Breast epithelium (tissue), 3 donors: ENCODE data around the gene SIRPA.

Experiments
- POLR2A ChIP-seq: fragments of 450-650 bp; IDR thresholded peaks from one replicate; pipeline ENCODE4 v1.6.1; 2016; ENCODE audit warnings: antibody characterized with exemption, mild to moderate bottlenecking, moderate library complexity
- POLR2AphosphoS5 ChIP-seq, 3 donors: sonication (generic); formaldehyde crosslinking; IDR thresholded peaks; one replicate each; pipeline ENCODE4 v1.6.1; 2017; ENCODE audit warnings: antibody characterized with exemption in 3 of 3
- TF ChIP-seq, protein P1 (sequence below), 3 donors: fragments of 450-650 bp; IDR thresholded peaks; one replicate each; pipeline ENCODE4 v1.5.1; 2016 to 2017; ENCODE audit warnings: antibody characterized with exemption in 3 of 3, mild to moderate bottlenecking in 3 of 3, moderate library complexity in 3 of 3

- TF ChIP-seq, protein P1, sequence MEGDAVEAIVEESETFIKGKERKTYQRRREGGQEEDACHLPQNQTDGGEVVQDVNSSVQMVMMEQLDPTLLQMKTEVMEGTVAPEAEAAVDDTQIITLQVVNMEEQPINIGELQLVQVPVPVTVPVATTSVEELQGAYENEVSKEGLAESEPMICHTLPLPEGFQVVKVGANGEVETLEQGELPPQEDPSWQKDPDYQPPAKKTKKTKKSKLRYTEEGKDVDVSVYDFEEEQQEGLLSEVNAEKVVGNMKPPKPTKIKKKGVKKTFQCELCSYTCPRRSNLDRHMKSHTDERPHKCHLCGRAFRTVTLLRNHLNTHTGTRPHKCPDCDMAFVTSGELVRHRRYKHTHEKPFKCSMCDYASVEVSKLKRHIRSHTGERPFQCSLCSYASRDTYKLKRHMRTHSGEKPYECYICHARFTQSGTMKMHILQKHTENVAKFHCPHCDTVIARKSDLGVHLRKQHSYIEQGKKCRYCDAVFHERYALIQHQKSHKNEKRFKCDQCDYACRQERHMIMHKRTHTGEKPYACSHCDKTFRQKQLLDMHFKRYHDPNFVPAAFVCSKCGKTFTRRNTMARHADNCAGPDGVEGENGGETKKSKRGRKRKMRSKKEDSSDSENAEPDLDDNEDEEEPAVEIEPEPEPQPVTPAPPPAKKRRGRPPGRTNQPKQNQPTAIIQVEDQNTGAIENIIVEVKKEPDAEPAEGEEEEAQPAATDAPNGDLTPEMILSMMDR (IDR thresholded peaks at IDR 0.05) = no peak
- TF ChIP-seq POLR2A (no peak), POLR2AphosphoS5 (IDR thresholded peaks at IDR 0.05) (no peak)
Measured at GRCh38 chr20:1937316-1937976, 42.2 kb downstream of the SIRPA start.
